ENCODE measurements around the gene NDUFAF3. TPM values are rescaled to one million over a fixed set of nuclear protein-coding genes. Genes with fewer than 3 reads are reported as not detected.

NDUFAF3 gene
- total and polyA plus RNA-seq, 10 of the 15 experiments (the other 5 are each of a cell fraction or from before 2014, with no cell fraction given): 25.4 to 228 (median 63.9) TPM

- SMC1A ChIA-PET (ENCODE audit: uncharacterized antibody, unreplicated experiment): interaction anchor here (6.1 kb wide), 1 partner anchor 38 kb away, joined by 31 read pairs; the partner anchor contains the start of gene P4HTM
- FAIRE-seq (no peak), DNase-seq (ENCODE audit: low read depth, low spot score) (no peak), ATAC-seq (no peak)
- Histone ChIP-seq H3K27ac (ENCODE audit: control insufficient read depth, insufficient read depth) (no peak overlapping the region), H3K4me3 (no peak overlapping the region), H3K27me3 (replicated peaks in 1 of 2; ENCODE audit: control insufficient read depth in 2 of 2, insufficient read depth in 2 of 2, low read length in 1 of 2) (no peaks in the 10 kb centered on the region), H3K9me3 (replicated peaks; ENCODE audit: control insufficient read depth, insufficient read depth, low read length) (no peaks in the 10 kb centered on the region), H3K4me2 (ENCODE audit: control insufficient read depth, insufficient read depth) (peak overlapping the region; percentile 11; the same call in 1 of the 2 replicates), H3K4me1 (ENCODE audit: control insufficient read depth, insufficient read depth, low read length) (peaks cover 16% of the 10 kb centered on the region), H3K36me3 (ENCODE audit: control insufficient read depth in 2 of 2, insufficient read depth in 2 of 2, low read length in 1 of 2) (peaks cover 25 to 29% of the 10 kb centered on the region in 2 experiments), H3K79me2 (ENCODE audit: control insufficient read depth, insufficient read depth, low read length) (peaks cover 48% of the 10 kb centered on the region), H2AFZ (ENCODE audit: control insufficient read depth, low read depth, low read length) (no peak overlapping the region), H3K9ac (ENCODE audit: control insufficient read depth, insufficient read depth, low read length) (no peak overlapping the region), H4K20me1 (ENCODE audit: control insufficient read depth, insufficient read depth) (no peaks in the 10 kb centered on the region)
- in situ Hi-C loops (cut with MboI) (no loop called here), intact Hi-C loops (cut with micrococcal nuclease; ENCODE audit: unreplicated experiment) (loop anchor here (10.0 kb wide), 2 partner anchors 318 to 648 kb away; partner anchors contain the start of genes APEH and USP4)
- CTCF ChIA-PET: no interaction called here
- POLR2A ChIA-PET: interaction anchor here (1.4 to 1.9 kb wide), 2 partner anchors 19 to 35 kb away, joined by 5 to 6 read pairs; partner anchors contain the start of gene WDR6
- TF ChIP-seq SPI1 (IDR thresholded peaks at IDR 0.05; ENCODE audit: borderline replicate concordance, insufficient read depth, low read depth, low read length): no peak
- TF ChIP-seq POLR2AphosphoS2 (IDR thresholded peaks at IDR 0.05; ENCODE audit: low read depth, low read length): peak; percentile 18
- TF ChIP-seq SRF (IDR thresholded peaks at IDR 0.05; ENCODE audit: low read depth in 2 of 2, low read length in 2 of 2): no peak
- TF ChIP-seq MYB (IDR thresholded peaks at IDR 0.05; ENCODE audit: borderline replicate concordance, low read depth, low read length): no peak
- no peak for TF ChIP-seq RELA (IDR thresholded peaks at IDR 0.05; ENCODE audit: borderline replicate concordance, partially characterized antibody)
- no peak for TF ChIP-seq FOXK2 (IDR thresholded peaks at IDR 0.05)
- RAD21 ChIA-PET (ENCODE audit: unreplicated experiment): no interaction called here
- BruUV-seq (replicated peaks): no TSS peak
- 98% methylated on average over 3 of the region's 3 CpGs for WGBS (ENCODE audit: insufficient coverage, insufficient replicate concordance, low lambda C conversion rate, missing lambda C conversion rate)
Observed at GRCh38 chr3:49026536-49026935, 4.6 kb downstream of the NDUFAF3 start.

GRCh38 chr3:49027634-49028033, 5.7 kb downstream of the NDUFAF3 start:
- peak overlapping the region; percentile 65 for H3K4me2 ChIP-seq (ENCODE audit: control insufficient read depth, insufficient read depth)
- peaks cover 16% of the 10 kb centered on the region for H3K4me1 ChIP-seq (ENCODE audit: control insufficient read depth, insufficient read depth, low read length)
- peaks cover 31 to 38% of the 10 kb centered on the region in 2 experiments for H3K36me3 ChIP-seq (ENCODE audit: control insufficient read depth in 2 of 2, insufficient read depth in 2 of 2, low read length in 1 of 2)
- H3K9me3 ChIP-seq (replicated peaks; ENCODE audit: control insufficient read depth, insufficient read depth, low read length): no peaks in the 10 kb centered on the region
- FAIRE-seq (no peak), DNase-seq (ENCODE audit: low read depth, low spot score) (no peak), ATAC-seq (no peak)
- peak overlapping the region; percentile 13; the same call in 1 of the 2 replicates for H3K9ac ChIP-seq (ENCODE audit: control insufficient read depth, insufficient read depth, low read length)
- RAD21 ChIA-PET (ENCODE audit: unreplicated experiment): interaction anchor here (2.2 to 2.3 kb wide), 2 partner anchors 20 to 39 kb away, joined by 15 to 32 read pairs; partner anchors contain the start of genes P4HTM and WDR6
- POLR2A ChIA-PET: interaction anchor here (2.2 to 2.3 kb wide), 2 partner anchors 8 to 21 kb away, joined by 8 to 22 read pairs; partner anchors contain the start of genes DALRD3 and WDR6
- peaks cover 40% of the 10 kb centered on the region for H3K79me2 ChIP-seq (ENCODE audit: control insufficient read depth, insufficient read depth, low read length)
- no peak overlapping the region for H3K27ac ChIP-seq (ENCODE audit: control insufficient read depth, insufficient read depth)
- CTCF ChIA-PET: interaction anchor here (2.3 kb wide), 1 partner anchor 38 kb away, joined by 45 read pairs; the partner anchor contains the start of gene P4HTM
- in situ Hi-C loops (cut with MboI) (no loop called here), intact Hi-C loops (cut with micrococcal nuclease; ENCODE audit: unreplicated experiment) (loop anchor here (2.0 to 10.0 kb wide), 3 partner anchors 67 to 647 kb away; partner anchors contain the start of genes APEH, QRICH1 and USP4)
- SMC1A ChIA-PET (ENCODE audit: uncharacterized antibody, unreplicated experiment): interaction anchor here (1.1 kb wide), 1 partner anchor 39 kb away, joined by 3 read pairs; no protein-coding TSS in a partner anchor
- H4K20me1 ChIP-seq (ENCODE audit: control insufficient read depth, insufficient read depth): no peaks in the 10 kb centered on the region
- no peaks in the 10 kb centered on the region for H3K27me3 ChIP-seq (replicated peaks in 1 of 2; ENCODE audit: control insufficient read depth in 2 of 2, insufficient read depth in 2 of 2, low read length in 1 of 2)
- TF ChIP-seq CHD2 (IDR thresholded peaks at IDR 0.05; ENCODE audit: borderline replicate concordance, low read depth, low read length) (no peak), POLR2AphosphoS2 (IDR thresholded peaks at IDR 0.05; ENCODE audit: low read depth, low read length) (0 out of 2 replicates have a peak, but pooled peaks have one; percentile 37)
- WGBS (ENCODE audit: insufficient coverage, insufficient replicate concordance, low lambda C conversion rate, missing lambda C conversion rate): 87% methylated on average over 9 of the region's 9 CpGs
- H3K4me3 ChIP-seq: 0 out of 2 replicates have a peak overlapping the region, but pooled peaks have one; percentile 79
- no TSS peak for BruUV-seq (replicated peaks)
- H2AFZ ChIP-seq (ENCODE audit: control insufficient read depth, low read depth, low read length): no peak overlapping the region

All from GM12878 (cell line).